HG03457 (cell line): Measurements from ENCODE around the gene FHAD1.

Source experiments
- ATAC-seq: cut with Tn5 transposase; IDR thresholded peaks from one replicate; pipeline ENCODE4 v1.9.1; 2021; ENCODE audit warnings: moderate number of reproducible peaks; ENCODE audit not compliant: unreplicated experiment

The FHAD1 gene

DNA sequence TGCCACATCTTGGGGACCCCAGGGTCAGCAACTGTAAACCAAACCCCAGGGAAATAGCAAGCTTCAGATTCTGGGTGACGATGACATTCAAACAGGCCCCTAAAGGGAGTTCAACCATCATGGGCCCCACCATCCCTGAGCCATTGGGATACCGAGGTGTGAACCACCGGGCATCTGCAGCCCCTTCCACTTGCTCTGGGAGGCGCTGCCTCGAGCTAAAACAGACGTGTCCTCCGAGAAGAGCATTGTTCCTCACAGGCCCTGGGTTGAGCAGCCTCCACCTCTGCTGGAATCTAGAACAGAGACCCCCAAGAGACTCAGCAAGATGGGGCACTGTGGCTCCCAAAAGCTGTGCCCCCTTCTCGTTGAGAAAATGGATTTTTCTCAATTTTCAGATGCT is 143.6 kb downstream of the FHAD1 start:
- no peak for ATAC-seq

- no peak for ATAC-seq
These were observed 144.3 kb downstream of the FHAD1 start for GRCh38 chr1:15391366-15391765.

GRCh38 chr1:15393475-15394257 is 146.6 kb downstream of the FHAD1 start:
- ATAC-seq, result no peak

- no peak for ATAC-seq
These were observed 147.3 kb downstream of the FHAD1 start for GRCh38 chr1:15394258-15394690.

GRCh38 chr1:15397236-15397635 is 150.2 kb downstream of the FHAD1 start:
- ATAC-seq, result no peak

- ATAC-seq, result no peak
These were observed 152.7 kb downstream of the FHAD1 start for GRCh38 chr1:15399710-15400109.

GRCh38 chr1:15400627-15401026 is 153.6 kb downstream of the FHAD1 start:
- ATAC-seq, result no peak

DNA sequence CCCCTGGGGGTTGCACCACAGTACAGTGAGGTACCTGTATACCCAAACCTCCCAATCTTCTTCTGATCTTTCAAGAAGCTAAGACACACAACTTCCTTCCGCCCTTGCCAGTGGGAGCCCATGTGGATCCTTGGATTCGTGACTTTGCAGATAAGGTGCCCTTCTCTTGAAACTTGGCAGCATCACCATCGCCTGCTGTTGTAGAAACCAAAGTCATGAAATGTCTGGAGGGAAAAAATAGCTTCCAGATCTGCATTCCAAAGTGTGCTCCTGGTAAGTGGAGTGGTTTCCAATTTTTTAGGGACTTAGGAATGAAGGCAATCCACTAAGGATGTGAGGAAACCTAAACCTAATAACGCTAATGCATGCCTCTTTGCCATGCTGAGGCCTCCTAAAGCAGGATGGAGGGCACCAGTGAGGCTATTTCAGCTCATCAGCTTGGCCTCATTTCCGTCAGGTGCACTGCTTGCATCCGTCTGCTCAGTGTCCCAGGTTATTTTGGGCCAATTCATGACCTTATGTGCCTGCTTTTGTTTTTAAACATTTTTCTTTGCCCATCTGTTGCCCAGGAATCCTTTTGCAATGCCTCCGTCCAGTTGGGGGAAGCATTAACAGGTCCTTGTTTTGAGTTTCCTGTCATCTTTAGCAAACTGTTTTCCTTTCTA is 154.5 kb downstream of the FHAD1 start:
- ATAC-seq, result no peak

DNA sequence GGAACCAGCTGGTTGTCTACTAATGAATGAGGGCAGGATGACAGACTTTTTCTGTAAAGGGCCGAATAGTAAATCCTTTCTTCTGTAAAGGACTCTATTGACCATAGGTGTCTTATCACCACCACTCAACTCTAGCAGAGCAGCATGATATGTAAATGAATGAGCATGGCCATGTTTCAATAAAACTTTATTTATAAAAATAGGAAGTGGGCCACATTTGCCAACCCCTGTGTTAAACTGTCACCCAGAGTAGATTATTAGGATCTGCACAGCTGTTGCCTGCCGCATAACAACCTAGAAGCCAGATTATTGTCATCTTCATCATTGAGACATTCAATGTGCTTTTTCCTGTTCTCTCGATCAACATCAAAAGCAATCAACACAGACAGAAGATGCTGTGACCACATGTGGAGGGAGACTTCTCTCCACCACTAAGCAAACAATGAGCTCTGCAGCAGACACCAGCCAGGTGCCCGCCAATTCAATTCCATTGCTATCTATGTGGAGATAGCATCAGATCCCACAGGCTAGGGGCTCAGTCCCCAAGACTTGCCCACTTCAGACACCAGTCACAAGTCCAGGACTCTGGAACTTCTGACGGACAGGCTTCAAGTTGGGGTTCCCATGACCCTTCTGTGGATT is 155.9 kb downstream of the FHAD1 start:
- no peak for ATAC-seq

DNA sequence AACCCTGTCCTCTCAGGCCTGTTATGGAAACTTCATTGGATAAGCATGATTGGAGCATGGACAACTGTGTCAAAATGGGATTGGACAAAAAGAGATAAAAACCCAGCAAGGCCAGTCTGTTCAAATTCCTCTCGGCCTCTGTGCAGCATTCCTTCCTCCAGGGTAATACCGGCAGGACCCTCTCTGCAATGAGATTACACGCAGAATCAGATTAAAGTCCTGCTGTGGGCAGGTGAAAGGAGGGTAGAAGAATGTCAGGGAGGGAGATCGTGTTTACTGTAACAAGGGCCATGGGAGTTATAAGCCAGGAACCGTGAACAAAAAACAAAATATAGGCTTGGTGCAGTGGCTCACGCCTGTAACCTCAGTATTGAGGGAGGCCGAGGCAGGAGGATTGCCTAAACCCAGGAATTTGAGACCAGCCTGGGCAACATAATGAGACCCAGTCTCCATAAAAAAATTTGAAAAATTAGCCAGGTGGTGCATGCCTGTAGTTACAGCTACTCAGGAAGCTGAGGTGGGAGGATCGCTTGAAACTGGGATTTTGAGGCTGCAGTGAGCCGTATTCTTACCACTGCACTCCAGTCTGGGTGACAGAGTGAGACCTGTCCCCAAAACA is 157.0 kb downstream of the FHAD1 start:
- no peak for ATAC-seq

- no peak for ATAC-seq
These were observed 158.3 kb downstream of the FHAD1 start for GRCh38 chr1:15405106-15405850.

DNA sequence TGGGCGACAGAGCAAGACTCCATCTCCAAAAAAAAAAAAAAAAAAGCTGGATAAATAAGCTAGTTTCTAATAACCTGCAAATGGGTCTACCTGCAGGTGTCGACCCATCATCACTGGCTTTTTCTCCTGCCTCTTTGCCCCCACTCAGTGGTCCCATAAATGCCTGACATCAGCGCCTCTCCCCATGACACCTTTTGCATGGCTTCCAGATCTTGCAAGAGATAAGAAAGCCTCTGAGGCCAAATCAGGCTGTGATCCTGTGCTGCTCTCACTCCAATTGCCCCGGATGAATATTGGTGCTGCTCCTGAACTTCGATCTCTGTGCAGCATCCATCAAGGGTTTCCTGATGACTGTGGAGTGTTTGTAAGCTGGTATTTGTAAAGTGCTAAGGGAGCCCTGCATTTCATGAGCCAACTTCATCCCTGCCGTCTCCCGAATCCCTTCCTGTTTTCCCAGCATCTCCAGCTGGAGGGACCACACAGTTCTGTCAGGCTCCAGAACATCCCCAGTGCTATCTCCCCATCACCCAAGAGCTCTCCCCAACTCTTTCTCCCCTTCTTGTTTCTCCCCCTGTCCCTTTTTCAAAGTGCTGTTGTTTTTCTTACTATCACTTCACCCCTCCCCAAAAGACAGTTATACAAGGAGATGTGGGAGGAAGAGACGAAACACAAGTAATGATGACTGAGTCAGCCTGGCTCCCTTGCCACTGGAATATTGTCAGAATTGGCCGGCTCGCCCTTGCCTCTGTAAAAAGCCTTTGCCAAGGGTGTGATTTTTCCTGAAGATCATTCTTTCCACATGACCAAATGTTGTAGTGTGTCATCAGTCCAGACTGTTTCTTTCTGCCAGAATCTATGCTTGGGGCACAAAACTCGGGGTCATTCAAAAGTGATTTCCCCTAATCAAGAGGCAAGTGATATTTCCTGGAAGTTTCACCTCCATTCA is 159.9 kb downstream of the FHAD1 start:
- no peak for ATAC-seq

GRCh38 chr1:15407580-15407979 is 160.6 kb downstream of the FHAD1 start:
- no peak for ATAC-seq

DNA sequence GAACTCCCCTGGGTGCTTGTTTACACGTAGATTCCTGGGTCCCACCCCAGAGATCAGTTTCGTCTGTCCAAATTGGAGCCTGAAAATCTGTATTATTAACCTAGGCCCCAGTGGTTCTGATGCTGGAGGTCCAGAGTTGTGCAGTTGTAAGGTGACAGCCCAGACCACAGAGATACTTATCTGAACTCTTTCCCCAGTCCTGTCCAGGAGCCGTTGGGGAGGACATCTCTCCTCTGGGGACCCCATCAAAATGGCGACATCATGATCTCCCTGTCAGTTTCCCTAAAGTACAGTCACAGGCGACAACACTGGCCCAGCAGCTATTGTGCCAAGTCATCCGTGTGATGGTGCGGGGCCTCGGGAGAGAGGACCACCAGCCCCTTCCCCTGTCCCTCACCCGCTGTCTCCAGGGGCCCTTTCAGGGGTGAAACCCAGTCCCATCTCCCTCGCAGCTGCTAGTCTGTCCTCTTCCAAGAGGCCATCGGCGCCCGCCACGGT is 161.9 kb downstream of the FHAD1 start:
- ATAC-seq, result no peak

DNA sequence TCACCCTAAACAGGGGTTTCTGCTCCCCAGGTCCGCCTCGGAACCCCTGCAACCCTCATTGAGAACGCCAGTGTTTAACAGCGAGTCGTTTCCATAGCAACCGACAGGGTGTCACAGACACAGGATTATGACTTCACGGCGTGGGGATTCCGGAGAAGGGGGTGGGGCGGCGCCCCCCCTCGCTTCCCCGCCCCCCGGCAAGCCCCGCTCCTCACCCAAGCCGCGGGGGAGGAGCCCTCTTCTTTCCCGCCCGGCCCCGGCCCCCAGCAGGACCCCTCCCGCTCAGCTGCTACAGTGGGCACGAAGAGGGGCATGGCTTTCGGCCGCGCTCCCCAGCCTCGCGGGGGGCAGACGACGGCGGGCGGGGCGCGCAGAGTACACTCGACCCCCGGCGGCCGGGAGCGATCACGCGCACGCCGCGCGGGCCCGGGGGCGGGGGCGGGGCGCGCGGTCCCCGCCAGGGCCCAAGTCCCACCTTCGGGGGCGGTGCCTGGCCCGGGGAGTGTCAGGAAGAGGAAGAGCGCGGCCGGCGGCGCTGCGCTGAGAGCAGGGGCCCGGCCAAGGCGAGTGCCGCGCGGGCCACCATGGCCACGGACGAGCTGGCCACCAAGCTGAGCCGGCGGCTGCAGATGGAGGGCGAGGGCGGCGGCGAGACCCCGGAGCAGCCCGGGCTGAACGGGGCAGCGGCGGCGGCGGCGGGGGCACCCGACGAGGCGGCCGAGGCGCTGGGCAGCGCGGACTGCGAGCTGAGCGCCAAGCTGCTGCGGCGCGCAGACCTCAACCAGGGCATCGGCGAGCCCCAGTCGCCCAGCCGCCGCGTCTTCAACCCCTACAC is 162.6 kb downstream of the FHAD1 start, which contains the start of gene EFHD2:
EFHD2 (plus strand) TSS at position 501 of the 835 bp plus-strand sequence; CDS start at position 585, 84 bp downstream.
- peak; percentile 44 for ATAC-seq

- ATAC-seq, result no peak
These were observed 163.3 kb downstream of the FHAD1 start for GRCh38 chr1:15410223-15410883.

GRCh38 chr1:15410884-15411245 is 163.8 kb downstream of the FHAD1 start:
- no peak for ATAC-seq

- peak; percentile 48 for ATAC-seq
These were observed 164.6 kb downstream of the FHAD1 start for GRCh38 chr1:15411593-15412137.
